Large intestine (tissue), 3 donors: ENCODE data around the gene ZNF507. TPM values are rescaled to one million over a fixed set of nuclear protein-coding genes. Genes with fewer than 3 reads are reported as not detected.

Source experiments
- DNase-seq, 2 donors: peaks; one replicate each; pipeline versions ENCODE4 v3.0.0 to v3.0.0-alpha.2; 2013
- H3K27ac ChIP-seq: one replicate; pipeline ENCODE4 v1.5.1; 2013; ENCODE audit warnings: low read length
- H3K27me3 ChIP-seq: 2 replicates; pipeline ENCODE4 v1.6.1; 2013; ENCODE audit warnings: low read length; ENCODE audit not compliant: control insufficient read depth, insufficient read depth
- H3K36me3 ChIP-seq: 2 replicates; pipeline ENCODE4 v1.6.1; 2013; ENCODE audit warnings: low read length; ENCODE audit not compliant: control insufficient read depth, insufficient read depth
- H3K4me1 ChIP-seq: one replicate; pipeline ENCODE4 v1.6.1; 2013; ENCODE audit warnings: low read length; ENCODE audit not compliant: control insufficient read depth, insufficient read depth
- H3K4me3 ChIP-seq: one replicate; pipeline ENCODE4 v1.5.1; 2013; ENCODE audit warnings: low read length
- H3K9me3 ChIP-seq: one replicate; pipeline ENCODE4 v1.6.1; 2013; ENCODE audit warnings: mild to moderate bottlenecking, low read depth, low read length, moderate library complexity; ENCODE audit not compliant: control insufficient read depth
- WGBS: methylation state at CpG from one replicate; pipeline ENCODE4 v1.1.5; 2013; ENCODE audit warnings: low lambda C conversion rate; ENCODE audit not compliant: insufficient coverage; 5-methylcytosine and 5-hydroxymethylcytosine counted together
- polyA plus RNA-seq: library from polyadenylated mRNA; unstranded; fragments of 120-200 nt; gene quantifications from one replicate; pipeline ENCODE4 v1.2.1, GENCODE V29; 2013

The ZNF507 gene
- polyA plus RNA-seq, 1 donor, result 18.6 TPM

- Histone ChIP-seq H3K27me3 (no peaks in the 10 kb centered on the region), H3K9me3 (no peaks in the 10 kb centered on the region), H3K27ac (no peak overlapping the region), H3K4me1 (no peaks in the 10 kb centered on the region), H3K36me3 (no peaks in the 10 kb centered on the region), H3K4me3 (no peak overlapping the region)
- 86% methylated on average over 2 of the region's 6 CpGs for WGBS
- DNase-seq, result no peak
Observed at GRCh38 chr19:32316034-32316433, 29.4 kb upstream of the ZNF507 start.

- no peak overlapping the region for H3K4me3 ChIP-seq
- no CpG with 5 or more reads among the region's 1 CpG for WGBS
- no peak for DNase-seq
- no peaks in the 10 kb centered on the region for H3K27me3 ChIP-seq
- H3K27ac ChIP-seq, result no peak overlapping the region
- H3K36me3 ChIP-seq, result no peaks in the 10 kb centered on the region
- H3K9me3 ChIP-seq, result no peaks in the 10 kb centered on the region
- H3K4me1 ChIP-seq, result no peaks in the 10 kb centered on the region
Observed at GRCh38 chr19:32317086-32317485, 28.3 kb upstream of the ZNF507 start.

- Histone ChIP-seq H3K36me3 (no peaks in the 10 kb centered on the region), H3K4me1 (no peaks in the 10 kb centered on the region), H3K4me3 (no peak overlapping the region), H3K27me3 (no peaks in the 10 kb centered on the region), H3K27ac (no peak overlapping the region), H3K9me3 (no peaks in the 10 kb centered on the region)
- no CpG with 5 or more reads among the region's 5 CpGs for WGBS
- peak in 1 of 2 donors; percentile 14 for DNase-seq
Observed at GRCh38 chr19:32318884-32319520, 26.4 kb upstream of the ZNF507 start.

GRCh38 chr19:32322541-32322940, 22.9 kb upstream of the ZNF507 start:
- Histone ChIP-seq H3K27ac (no peak overlapping the region), H3K4me1 (no peaks in the 10 kb centered on the region), H3K36me3 (no peaks in the 10 kb centered on the region), H3K9me3 (no peaks in the 10 kb centered on the region), H3K4me3 (no peak overlapping the region), H3K27me3 (no peaks in the 10 kb centered on the region)
- peak in 1 of 2 donors; percentile 14 for DNase-seq
- no CpG with 5 or more reads among the region's 7 CpGs for WGBS

GRCh38 chr19:32324631-32325285, 20.7 kb upstream of the ZNF507 start:
- Histone ChIP-seq H3K4me3 (no peak overlapping the region), H3K27me3 (no peaks in the 10 kb centered on the region), H3K4me1 (no peaks in the 10 kb centered on the region), H3K36me3 (no peaks in the 10 kb centered on the region), H3K27ac (no peak overlapping the region), H3K9me3 (no peaks in the 10 kb centered on the region)
- no peak for DNase-seq
- 65% methylated on average over 5 of the region's 10 CpGs for WGBS

GRCh38 chr19:32330213-32330857, 15.1 kb upstream of the ZNF507 start:
- Histone ChIP-seq H3K4me3 (no peak overlapping the region), H3K9me3 (no peaks in the 10 kb centered on the region), H3K36me3 (no peaks in the 10 kb centered on the region), H3K4me1 (no peaks in the 10 kb centered on the region), H3K27me3 (peaks cover 6% of the 10 kb centered on the region), H3K27ac (no peak overlapping the region)
- DNase-seq, result no peak
- WGBS, result no CpG with 5 or more reads among the region's 17 CpGs

- no peaks in the 10 kb centered on the region for H3K9me3 ChIP-seq
- no peaks in the 10 kb centered on the region for H3K36me3 ChIP-seq
- no peak overlapping the region for H3K4me3 ChIP-seq
- no peak for DNase-seq
- H3K27ac ChIP-seq, result no peak overlapping the region
- H3K27me3 ChIP-seq, result peaks cover 6% of the 10 kb centered on the region
- no peaks in the 10 kb centered on the region for H3K4me1 ChIP-seq
- WGBS, result 100% methylated on average over 1 of the region's 5 CpGs
Observed at GRCh38 chr19:32333227-32333626, 12.2 kb upstream of the ZNF507 start.

DNA sequence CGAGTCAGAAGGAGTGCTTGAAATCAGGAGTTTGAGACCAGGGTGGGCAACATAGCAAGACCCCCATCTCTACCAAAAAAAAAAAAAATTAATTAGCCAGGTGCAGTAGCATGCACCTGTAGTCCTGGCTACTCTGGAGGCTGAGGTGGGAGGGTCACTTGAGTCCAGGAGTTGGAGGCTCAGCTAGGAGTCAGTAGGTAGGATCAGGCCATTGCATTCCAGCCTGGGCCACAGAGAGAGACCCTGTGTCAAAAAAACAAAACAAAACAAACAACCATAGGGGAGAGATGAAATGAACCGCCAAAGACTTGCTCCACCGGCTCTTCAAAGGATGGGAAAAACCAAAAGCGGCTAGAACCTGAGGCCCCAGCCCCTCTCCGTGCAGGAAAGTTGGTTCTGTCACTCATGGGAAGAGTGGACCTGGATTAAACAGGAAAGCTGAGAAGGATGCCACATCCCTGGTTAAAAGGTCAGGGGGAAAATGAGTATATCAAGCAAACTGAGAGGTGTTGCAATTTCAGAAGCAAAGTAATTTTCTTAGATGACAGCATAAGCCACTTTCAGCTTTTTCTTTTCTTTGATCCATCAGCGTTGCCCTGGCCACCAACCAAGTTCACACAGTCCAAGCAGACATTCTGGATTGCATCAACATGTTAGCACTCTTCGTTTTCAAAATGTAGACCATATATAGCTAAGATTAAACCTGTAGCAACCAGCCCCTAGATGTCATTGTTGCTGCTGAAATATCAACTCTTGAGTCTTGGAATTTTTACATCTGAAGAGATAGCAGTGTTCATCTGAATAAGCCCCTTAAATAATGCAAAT, 8.9 kb upstream of the ZNF507 start:
- no peak overlapping the region for H3K27ac ChIP-seq
- peaks cover 6% of the 10 kb centered on the region for H3K27me3 ChIP-seq
- no peak overlapping the region for H3K4me3 ChIP-seq
- H3K9me3 ChIP-seq, result no peaks in the 10 kb centered on the region
- peak in 1 of 2 donors; percentile 16 for DNase-seq
- H3K36me3 ChIP-seq, result no peaks in the 10 kb centered on the region
- 53% methylated on average over 2 of the region's 7 CpGs for WGBS
- no peaks in the 10 kb centered on the region for H3K4me1 ChIP-seq

DNA sequence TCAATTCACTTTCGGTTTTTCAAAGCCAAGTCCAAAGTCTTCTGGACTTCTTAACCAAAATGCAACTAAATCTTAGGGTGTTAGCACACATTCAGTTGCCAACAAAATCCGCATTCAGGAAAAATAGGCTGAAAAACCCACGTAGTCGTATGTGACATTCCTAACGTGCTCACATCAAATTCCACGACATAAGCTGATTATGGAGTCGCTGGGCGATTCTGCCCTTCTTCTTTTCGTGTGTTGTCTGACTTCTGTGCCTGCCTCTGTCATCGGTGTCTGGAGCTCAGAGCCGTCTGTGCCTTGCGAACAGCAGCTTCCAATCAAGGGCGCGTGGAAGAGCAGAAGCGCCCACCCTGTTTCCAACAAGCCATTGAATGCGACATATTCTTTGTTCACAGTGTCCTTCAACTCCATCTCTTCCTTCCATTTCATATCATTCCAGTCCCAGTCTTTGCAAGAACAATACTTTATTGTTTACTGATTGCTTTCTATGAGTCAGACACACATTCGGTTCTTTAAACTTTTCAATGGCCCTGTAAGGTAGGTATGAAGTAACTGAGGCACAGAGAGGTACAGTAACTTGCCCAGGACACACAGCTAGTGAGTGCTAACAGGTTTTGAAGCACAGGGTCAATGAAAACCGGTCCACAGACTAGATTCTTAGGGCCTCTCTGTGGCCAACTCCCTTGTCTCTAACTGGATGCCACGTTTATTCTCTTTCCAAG, 8.2 kb upstream of the ZNF507 start:
- DNase-seq, result no peak
- Histone ChIP-seq H3K4me1 (no peaks in the 10 kb centered on the region), H3K9me3 (no peaks in the 10 kb centered on the region), H3K27ac (no peak overlapping the region), H3K36me3 (no peaks in the 10 kb centered on the region), H3K27me3 (peaks cover 4% of the 10 kb centered on the region), H3K4me3 (no peak overlapping the region)
- WGBS, result 89% methylated on average over 3 of the region's 19 CpGs

- Histone ChIP-seq H3K9me3 (no peaks in the 10 kb centered on the region), H3K36me3 (no peaks in the 10 kb centered on the region), H3K4me1 (no peaks in the 10 kb centered on the region), H3K4me3 (no peak overlapping the region), H3K27me3 (peaks cover under 1% of the 10 kb centered on the region), H3K27ac (no peak overlapping the region)
- no CpG with 5 or more reads among the region's 2 CpGs for WGBS
- DNase-seq, result no peak
Observed at GRCh38 chr19:32339423-32339822, 6.0 kb upstream of the ZNF507 start.
